GM10266 (cell line): Measurements from ENCODE around the gene GAS7.

Source experiments
- DNase-seq: peaks from one replicate; pipeline ENCODE4 v3.0.0; 2012; ENCODE audit errors: extremely low spot score
- CTCF ChIP-seq: IDR thresholded peaks from 2 replicates; pipeline ENCODE4 v1.5.1; 2012; ENCODE audit warnings: mild to moderate bottlenecking, low read depth; ENCODE audit not compliant: control insufficient read depth, insufficient read depth; ENCODE audit errors: missing control alignments

Gene GAS7

DNA sequence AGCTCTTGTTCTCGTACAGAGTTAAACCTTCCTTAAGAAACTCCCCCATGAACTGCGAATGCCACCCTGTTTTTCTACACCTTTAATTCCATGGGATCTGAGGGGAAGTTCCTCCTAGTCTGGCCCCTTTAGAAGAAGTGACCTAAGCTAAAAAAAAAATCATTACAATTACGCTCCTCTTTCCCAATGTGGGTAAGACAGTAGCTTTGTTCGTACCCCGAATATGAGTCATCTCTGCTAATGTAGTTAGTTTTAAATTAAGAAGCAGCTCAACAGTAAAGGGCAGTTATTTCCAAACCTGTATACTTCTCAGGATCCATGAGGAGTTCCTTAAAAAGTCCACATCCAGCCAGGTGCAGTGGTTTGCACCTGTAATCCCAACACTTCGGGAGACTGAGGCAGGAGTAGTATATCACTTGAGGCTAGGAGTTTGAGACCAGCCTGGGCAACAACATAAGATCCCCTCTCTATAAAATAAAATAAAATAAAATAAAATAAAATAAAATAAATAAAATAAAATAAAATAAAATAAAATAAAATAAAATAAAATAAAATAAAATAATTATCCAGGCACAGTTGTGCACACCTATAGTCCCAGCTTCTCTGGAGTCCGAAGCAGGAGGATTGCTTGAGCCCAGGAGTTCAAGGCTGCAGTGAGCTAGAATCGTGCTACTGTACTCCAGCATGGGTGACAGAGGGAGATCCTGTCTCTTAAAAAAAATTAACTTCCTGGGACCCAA is 319.4 kb downstream of the GAS7 start:
- TF ChIP-seq CTCF: no peak
- no peak for DNase-seq

DNA sequence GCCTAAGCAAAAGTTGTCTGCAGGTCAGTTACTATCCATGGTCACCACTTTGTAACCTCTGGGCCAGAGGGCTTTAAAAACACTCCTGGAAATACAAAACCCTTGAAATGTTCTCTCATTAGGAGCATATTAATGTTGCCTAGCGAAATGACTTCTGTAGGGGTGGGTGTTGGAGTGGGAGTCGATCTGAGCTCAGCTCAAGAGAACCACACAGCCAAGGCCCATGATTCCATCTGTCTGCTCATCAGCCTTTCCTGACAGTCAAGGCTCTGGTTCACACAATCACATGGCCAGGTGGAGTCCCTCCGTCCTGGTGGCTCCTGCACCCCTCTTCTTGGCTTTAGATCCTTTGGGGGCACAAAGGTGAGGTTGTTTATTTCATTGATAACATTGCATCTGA is 320.1 kb downstream of the GAS7 start:
- no peak for TF ChIP-seq CTCF
- no peak for DNase-seq

- TF ChIP-seq CTCF: no peak
- no peak for DNase-seq
These were observed 323.0 kb downstream of the GAS7 start for GRCh38 chr17:9875441-9875840.

- DNase-seq: no peak
- no peak for TF ChIP-seq CTCF
These were observed 323.7 kb downstream of the GAS7 start for GRCh38 chr17:9874722-9875121.

GRCh38 chr17:9872852-9873251 is 325.6 kb downstream of the GAS7 start:
- no peak for DNase-seq
- TF ChIP-seq CTCF: no peak

DNA sequence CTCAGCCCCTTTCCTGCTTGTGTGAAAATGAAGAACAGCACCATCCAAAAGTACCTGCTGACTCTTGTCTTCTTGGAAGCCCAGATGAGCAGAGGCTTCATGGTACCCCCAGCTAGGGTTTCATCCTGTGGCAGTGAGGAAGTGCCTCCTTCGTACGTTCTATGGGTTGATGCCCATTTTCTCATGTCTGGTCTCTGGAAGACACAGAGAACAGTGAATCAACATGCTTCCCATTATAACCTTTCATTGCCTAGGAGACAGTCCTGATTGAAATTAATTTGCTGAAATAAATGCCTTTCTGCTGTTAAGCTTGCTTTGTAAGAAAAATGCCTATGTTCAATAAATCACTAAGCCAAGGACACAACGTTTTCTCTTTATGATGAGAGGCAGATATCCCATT is 329.9 kb downstream of the GAS7 start:
- no peak for TF ChIP-seq CTCF

DNA sequence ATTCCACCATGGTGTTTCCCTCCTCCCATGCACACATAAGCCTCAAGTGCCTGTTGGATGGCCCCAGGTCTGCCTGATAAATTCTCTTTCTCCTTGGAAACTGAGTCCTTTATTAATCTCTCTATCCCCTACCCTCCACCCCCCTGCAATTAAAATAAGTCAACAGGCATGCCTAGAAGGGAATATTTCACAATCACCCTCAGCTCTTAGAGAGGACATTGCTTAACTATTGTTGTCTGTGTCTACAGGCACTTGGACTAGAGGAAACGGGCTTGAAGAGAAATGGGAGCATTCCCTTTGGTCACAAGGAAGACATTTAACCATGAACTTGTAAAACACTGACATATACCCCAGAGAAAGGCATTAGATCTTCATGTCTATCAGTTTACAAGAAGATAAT is 332.8 kb downstream of the GAS7 start:
- no peak for TF ChIP-seq CTCF
- no peak for DNase-seq

More for the DNA sequence above, 329.9 kb downstream of the GAS7 start:
- DNase-seq: no peak
